Measurements from ENCODE around the gene NR2F1.

Gene NR2F1

GRCh38 chr5:93609762-93610161, 26.7 kb downstream of the NR2F1 start:
- Histone ChIP-seq H3K27ac (ENCODE audit: low read length) (no peak overlapping the region), H3K36me3 (ENCODE audit: control insufficient read depth, insufficient read depth, low read length) (no peaks in the 10 kb centered on the region), H3K4me3 (ENCODE audit: low read length) (no peak overlapping the region), H3K4me1 (ENCODE audit: control insufficient read depth, insufficient read depth, low read length) (peaks cover 6% of the 10 kb centered on the region), H3K27me3 (ENCODE audit: control insufficient read depth, insufficient read depth, low read length) (peaks cover 67% of the 10 kb centered on the region), H3K9me3 (ENCODE audit: control insufficient read depth, insufficient read depth, low read length) (no peaks in the 10 kb centered on the region; the same call in 1 of the 2 replicates)
- no CpG with 5 or more reads among the region's 7 CpGs for WGBS (ENCODE audit: insufficient coverage, insufficient read length)
- DNase-seq (ENCODE audit: low read depth, low spot score): no peak

GRCh38 chr5:93610581-93611272, 27.7 kb downstream of the NR2F1 start:
- Histone ChIP-seq H3K27me3 (ENCODE audit: control insufficient read depth, insufficient read depth, low read length) (peaks cover 62% of the 10 kb centered on the region), H3K27ac (ENCODE audit: low read length) (no peak overlapping the region), H3K4me1 (ENCODE audit: control insufficient read depth, insufficient read depth, low read length) (peaks cover 6% of the 10 kb centered on the region), H3K36me3 (ENCODE audit: control insufficient read depth, insufficient read depth, low read length) (no peaks in the 10 kb centered on the region), H3K9me3 (ENCODE audit: control insufficient read depth, insufficient read depth, low read length) (no peaks in the 10 kb centered on the region; the same call in 1 of the 2 replicates), H3K4me3 (ENCODE audit: low read length) (no peak overlapping the region)
- no CpG with 5 or more reads among the region's 17 CpGs for WGBS (ENCODE audit: insufficient coverage, insufficient read length)
- no peak for DNase-seq (ENCODE audit: low read depth, low spot score)

- Histone ChIP-seq H3K27me3 (ENCODE audit: control insufficient read depth, insufficient read depth, low read length) (peaks cover 61% of the 10 kb centered on the region), H3K36me3 (ENCODE audit: control insufficient read depth, insufficient read depth, low read length) (no peaks in the 10 kb centered on the region), H3K27ac (ENCODE audit: low read length) (no peak overlapping the region), H3K4me1 (ENCODE audit: control insufficient read depth, insufficient read depth, low read length) (peaks cover 6% of the 10 kb centered on the region), H3K4me3 (ENCODE audit: low read length) (no peak overlapping the region), H3K9me3 (ENCODE audit: control insufficient read depth, insufficient read depth, low read length) (no peaks in the 10 kb centered on the region; the same call in 1 of the 2 replicates)
- no peak for DNase-seq (ENCODE audit: low read depth, low spot score)
- WGBS (ENCODE audit: insufficient coverage, insufficient read length): no CpG with 5 or more reads among the region's 9 CpGs
Measured at GRCh38 chr5:93611273-93611975, 28.4 kb downstream of the NR2F1 start.

GRCh38 chr5:93611976-93612854, 29.2 kb downstream of the NR2F1 start:
- H3K9me3 ChIP-seq (ENCODE audit: control insufficient read depth, insufficient read depth, low read length): no peaks in the 10 kb centered on the region; the same call in 1 of the 2 replicates
- no CpG with 5 or more reads among the region's 43 CpGs for WGBS (ENCODE audit: insufficient coverage, insufficient read length)
- peaks cover 65% of the 10 kb centered on the region for H3K27me3 ChIP-seq (ENCODE audit: control insufficient read depth, insufficient read depth, low read length)
- no peak overlapping the region for H3K4me3 ChIP-seq (ENCODE audit: low read length)
- H3K27ac ChIP-seq (ENCODE audit: low read length): no peak overlapping the region
- DNase-seq (ENCODE audit: low read depth, low spot score): no peak
- H3K36me3 ChIP-seq (ENCODE audit: control insufficient read depth, insufficient read depth, low read length): no peaks in the 10 kb centered on the region
- peaks cover 6% of the 10 kb centered on the region for H3K4me1 ChIP-seq (ENCODE audit: control insufficient read depth, insufficient read depth, low read length)

GRCh38 chr5:93612855-93613243, 29.8 kb downstream of the NR2F1 start:
- Histone ChIP-seq H3K36me3 (ENCODE audit: control insufficient read depth, insufficient read depth, low read length) (no peaks in the 10 kb centered on the region), H3K4me3 (ENCODE audit: low read length) (no peak overlapping the region), H3K27ac (ENCODE audit: low read length) (no peak overlapping the region), H3K9me3 (ENCODE audit: control insufficient read depth, insufficient read depth, low read length) (no peaks in the 10 kb centered on the region), H3K4me1 (ENCODE audit: control insufficient read depth, insufficient read depth, low read length) (peaks cover 2% of the 10 kb centered on the region; the same call in 1 of the 2 replicates), H3K27me3 (ENCODE audit: control insufficient read depth, insufficient read depth, low read length) (peaks cover 60% of the 10 kb centered on the region)
- no peak for DNase-seq (ENCODE audit: low read depth, low spot score)

GRCh38 chr5:93616538-93617174, 33.6 kb downstream of the NR2F1 start:
- H3K27me3 ChIP-seq (ENCODE audit: control insufficient read depth, insufficient read depth, low read length): peaks cover 41% of the 10 kb centered on the region
- H3K9me3 ChIP-seq (ENCODE audit: control insufficient read depth, insufficient read depth, low read length): no peaks in the 10 kb centered on the region
- H3K4me1 ChIP-seq (ENCODE audit: control insufficient read depth, insufficient read depth, low read length): peaks cover 3% of the 10 kb centered on the region; the same call in 1 of the 2 replicates
- no CpG with 5 or more reads among the region's 9 CpGs for WGBS (ENCODE audit: insufficient coverage, insufficient read length)
- no peak for DNase-seq (ENCODE audit: low read depth, low spot score)
- no peak overlapping the region for H3K27ac ChIP-seq (ENCODE audit: low read length)
- no peak overlapping the region for H3K4me3 ChIP-seq (ENCODE audit: low read length)
- H3K36me3 ChIP-seq (ENCODE audit: control insufficient read depth, insufficient read depth, low read length): no peaks in the 10 kb centered on the region

- Histone ChIP-seq H3K27me3 (ENCODE audit: control insufficient read depth, insufficient read depth, low read length) (peaks cover 29% of the 10 kb centered on the region), H3K4me1 (ENCODE audit: control insufficient read depth, insufficient read depth, low read length) (0 out of 2 replicates have a peak, but pooled peaks cover 3% of the 10 kb centered on the region), H3K9me3 (ENCODE audit: control insufficient read depth, insufficient read depth, low read length) (no peaks in the 10 kb centered on the region), H3K4me3 (ENCODE audit: low read length) (peak overlapping the region; percentile 81; the same call in 1 of the 2 replicates), H3K36me3 (ENCODE audit: control insufficient read depth, insufficient read depth, low read length) (no peaks in the 10 kb centered on the region), H3K27ac (ENCODE audit: low read length) (no peak overlapping the region)
- no CpG with 5 or more reads among the region's 75 CpGs for WGBS (ENCODE audit: insufficient coverage, insufficient read length)
- DNase-seq (ENCODE audit: low read depth, low spot score): no peak
Measured at GRCh38 chr5:93620487-93621326, 37.7 kb downstream of the NR2F1 start.

GRCh38 chr5:93621327-93621798, 38.3 kb downstream of the NR2F1 start:
- Histone ChIP-seq H3K36me3 (ENCODE audit: control insufficient read depth, insufficient read depth, low read length) (no peaks in the 10 kb centered on the region), H3K27ac (ENCODE audit: low read length) (no peak overlapping the region), H3K27me3 (ENCODE audit: control insufficient read depth, insufficient read depth, low read length) (peaks cover 23% of the 10 kb centered on the region), H3K4me3 (ENCODE audit: low read length) (peak overlapping the region; percentile 81), H3K9me3 (ENCODE audit: control insufficient read depth, insufficient read depth, low read length) (no peaks in the 10 kb centered on the region), H3K4me1 (ENCODE audit: control insufficient read depth, insufficient read depth, low read length) (0 out of 2 replicates have a peak, but pooled peaks cover 3% of the 10 kb centered on the region)
- no CpG with 5 or more reads among the region's 41 CpGs for WGBS (ENCODE audit: insufficient coverage, insufficient read length)
- DNase-seq (ENCODE audit: low read depth, low spot score): no peak

- Histone ChIP-seq H3K4me3 (ENCODE audit: low read length) (no peak overlapping the region), H3K36me3 (ENCODE audit: control insufficient read depth, insufficient read depth, low read length) (no peaks in the 10 kb centered on the region), H3K9me3 (ENCODE audit: control insufficient read depth, insufficient read depth, low read length) (no peaks in the 10 kb centered on the region), H3K4me1 (ENCODE audit: control insufficient read depth, insufficient read depth, low read length) (0 out of 2 replicates have a peak, but pooled peaks cover 3% of the 10 kb centered on the region), H3K27me3 (ENCODE audit: control insufficient read depth, insufficient read depth, low read length) (peaks cover 17% of the 10 kb centered on the region), H3K27ac (ENCODE audit: low read length) (no peak overlapping the region)
- no peak for DNase-seq (ENCODE audit: low read depth, low spot score)
- no CpG with 5 or more reads among the region's 4 CpGs for WGBS (ENCODE audit: insufficient coverage, insufficient read length)
Measured at GRCh38 chr5:93622240-93622885, 39.3 kb downstream of the NR2F1 start.

All from iPS DF 6.9 (cell line).